ENCODE results near the gene MLPH. TPM values are rescaled to one million over a fixed set of nuclear protein-coding genes. Genes with fewer than 3 reads are reported as not detected.
"Not testable (repeated sequence)": the region's sequence is repeated elsewhere in the genome, so short reads cannot be mapped to it uniquely, and the experiment has no call there.

The MLPH gene
- total RNA-seq, 1 donor from 2014 or later, result 73.5 TPM

DNA sequence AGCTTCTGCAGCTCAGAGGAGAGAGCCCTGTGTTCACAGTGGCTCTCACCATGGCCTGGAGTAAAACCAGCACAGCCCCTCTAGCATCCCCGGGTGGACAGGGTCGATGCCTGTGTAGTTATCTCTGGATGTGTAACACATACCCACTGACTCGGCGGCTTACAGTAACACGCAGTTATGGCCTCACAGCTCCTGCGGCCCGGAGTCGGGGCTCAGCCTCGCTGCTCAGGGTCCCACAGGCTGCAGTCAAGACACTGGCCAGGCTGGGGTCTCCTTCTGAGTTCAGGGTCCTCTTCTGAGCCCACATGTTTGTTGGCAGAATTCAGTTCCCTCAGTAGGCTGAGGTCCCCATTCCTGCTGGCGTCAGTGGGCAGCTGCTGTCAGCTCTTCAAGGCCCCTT is 106.0 kb downstream of the MLPH start:
- DNase-seq, result no peak
- H3K36me3 ChIP-seq, result no peaks in the 10 kb centered on the region
- no peaks in the 10 kb centered on the region for H3K27me3 ChIP-seq (ENCODE audit: low read depth)
- no peak overlapping the region for H3K4me3 ChIP-seq
- TF ChIP-seq, protein P1, sequence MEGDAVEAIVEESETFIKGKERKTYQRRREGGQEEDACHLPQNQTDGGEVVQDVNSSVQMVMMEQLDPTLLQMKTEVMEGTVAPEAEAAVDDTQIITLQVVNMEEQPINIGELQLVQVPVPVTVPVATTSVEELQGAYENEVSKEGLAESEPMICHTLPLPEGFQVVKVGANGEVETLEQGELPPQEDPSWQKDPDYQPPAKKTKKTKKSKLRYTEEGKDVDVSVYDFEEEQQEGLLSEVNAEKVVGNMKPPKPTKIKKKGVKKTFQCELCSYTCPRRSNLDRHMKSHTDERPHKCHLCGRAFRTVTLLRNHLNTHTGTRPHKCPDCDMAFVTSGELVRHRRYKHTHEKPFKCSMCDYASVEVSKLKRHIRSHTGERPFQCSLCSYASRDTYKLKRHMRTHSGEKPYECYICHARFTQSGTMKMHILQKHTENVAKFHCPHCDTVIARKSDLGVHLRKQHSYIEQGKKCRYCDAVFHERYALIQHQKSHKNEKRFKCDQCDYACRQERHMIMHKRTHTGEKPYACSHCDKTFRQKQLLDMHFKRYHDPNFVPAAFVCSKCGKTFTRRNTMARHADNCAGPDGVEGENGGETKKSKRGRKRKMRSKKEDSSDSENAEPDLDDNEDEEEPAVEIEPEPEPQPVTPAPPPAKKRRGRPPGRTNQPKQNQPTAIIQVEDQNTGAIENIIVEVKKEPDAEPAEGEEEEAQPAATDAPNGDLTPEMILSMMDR (IDR thresholded peaks at IDR 0.05; ENCODE audit: borderline replicate concordance), result no peak
- H3K27ac ChIP-seq (replicated peaks), result no peak overlapping the region
- H3K4me1 ChIP-seq, result peaks cover 31% of the 10 kb centered on the region
- no peaks in the 10 kb centered on the region for H3K9me3 ChIP-seq (replicated peaks)
- intact Hi-C loops (cut with micrococcal nuclease), result no loop called here

DNA sequence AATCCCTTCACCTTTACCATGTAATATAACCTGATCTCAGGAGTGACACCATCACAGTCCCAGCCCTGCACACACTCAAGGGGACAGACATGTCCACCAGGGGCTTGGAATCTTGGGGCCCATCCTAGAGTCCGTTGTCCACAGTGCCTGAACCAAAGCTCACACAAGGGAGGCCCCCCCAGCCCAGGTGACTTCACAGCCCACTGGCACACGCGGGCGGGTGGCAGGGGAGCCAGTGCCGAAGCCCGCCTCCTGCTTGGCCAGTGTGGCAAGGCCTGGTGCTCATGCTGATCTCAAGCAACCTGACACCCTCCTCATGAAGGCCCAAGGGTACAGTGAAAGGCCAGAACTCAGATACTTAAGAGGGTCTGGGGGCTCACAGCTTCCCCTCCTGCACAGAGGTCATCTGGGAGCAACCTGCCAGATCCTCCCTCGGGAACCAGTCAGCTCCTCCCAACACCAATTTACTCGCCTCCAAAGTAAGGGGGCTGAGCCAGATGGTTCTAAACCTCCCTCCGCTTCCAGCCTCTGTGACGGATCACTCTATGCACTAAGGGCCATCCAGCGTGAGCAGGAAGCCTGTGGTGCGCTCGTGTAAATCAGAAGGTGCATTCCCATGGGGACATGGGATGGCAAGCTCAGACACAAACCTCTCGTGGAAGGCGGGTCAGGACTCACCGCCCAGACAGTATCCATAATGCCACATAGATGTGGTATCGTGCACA is 106.7 kb downstream of the MLPH start:
- H3K9me3 ChIP-seq (replicated peaks), result no peaks in the 10 kb centered on the region
- H3K27ac ChIP-seq (replicated peaks), result no peak overlapping the region
- H3K4me3 ChIP-seq, result no peak overlapping the region
- peaks cover 37% of the 10 kb centered on the region for H3K4me1 ChIP-seq
- TF ChIP-seq, protein P1 (IDR thresholded peaks at IDR 0.05; ENCODE audit: borderline replicate concordance), result no peak
- no peak for DNase-seq
- intact Hi-C loops (cut with micrococcal nuclease), result no loop called here
- H3K27me3 ChIP-seq (ENCODE audit: low read depth), result no peaks in the 10 kb centered on the region
- no peaks in the 10 kb centered on the region for H3K36me3 ChIP-seq

DNA sequence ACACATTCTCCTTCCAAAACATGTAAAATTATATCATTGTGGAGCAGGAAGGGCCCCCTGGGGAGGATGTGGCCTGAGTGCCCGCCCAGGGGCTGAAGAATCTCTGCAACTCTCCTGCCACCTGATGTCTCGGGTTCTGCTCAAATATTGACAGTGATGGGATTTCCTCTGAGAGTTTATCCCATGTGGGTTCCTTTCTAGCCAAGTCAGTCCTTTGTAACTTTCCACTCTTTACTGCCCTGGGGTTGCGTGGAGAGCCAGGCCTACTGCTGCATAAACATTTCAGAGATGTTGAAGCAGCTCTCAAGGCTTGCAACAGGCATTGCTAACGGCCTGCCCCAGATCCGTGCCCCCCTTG is 107.4 kb downstream of the MLPH start:
- Histone ChIP-seq H3K4me3 (no peak overlapping the region), H3K4me1 (peaks cover 44% of the 10 kb centered on the region), H3K36me3 (no peaks in the 10 kb centered on the region), H3K27ac (replicated peaks) (peak overlapping the region; percentile 83), H3K9me3 (replicated peaks) (no peaks in the 10 kb centered on the region), H3K27me3 (ENCODE audit: low read depth) (no peaks in the 10 kb centered on the region)
- intact Hi-C loops (cut with micrococcal nuclease), result no loop called here
- TF ChIP-seq, protein P1 (IDR thresholded peaks at IDR 0.05; ENCODE audit: borderline replicate concordance), result no peak
- no peak for DNase-seq

DNA sequence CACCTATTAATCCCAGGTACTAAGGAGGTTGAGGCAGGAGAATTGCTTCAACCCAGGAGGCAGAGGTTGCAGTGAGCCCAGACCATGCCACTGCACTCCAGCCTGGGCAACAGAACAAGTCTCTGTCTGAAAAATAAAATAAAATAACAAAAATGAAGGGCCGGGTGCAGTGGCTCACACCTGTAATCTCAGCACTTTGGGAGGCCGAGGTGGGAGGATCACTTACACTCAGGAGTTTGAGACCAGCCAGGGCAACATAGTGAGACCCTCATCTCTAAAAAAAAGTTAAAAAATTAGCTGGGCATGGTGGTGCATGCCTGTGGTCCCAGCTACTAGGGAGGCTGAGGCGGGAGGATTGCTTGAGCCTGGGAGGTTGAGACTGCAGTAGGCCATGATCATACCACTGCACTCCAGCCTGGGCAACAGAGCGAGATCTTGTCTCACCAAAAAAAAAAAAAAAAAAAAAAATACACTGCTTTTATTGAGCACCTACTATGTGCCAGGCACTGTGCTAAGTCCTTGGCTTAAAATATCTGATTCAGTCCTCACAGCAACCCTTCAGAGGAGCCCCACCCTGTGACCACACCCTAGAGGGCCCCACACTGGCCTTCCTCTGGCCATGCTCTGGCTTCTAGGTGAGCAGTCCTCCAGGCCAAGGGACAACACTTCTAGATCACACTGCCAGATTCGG is 108.9 kb downstream of the MLPH start:
- Histone ChIP-seq H3K27ac (replicated peaks) (peak overlapping the region; percentile 83), H3K4me1 (peaks cover 44% of the 10 kb centered on the region)
- H3K27me3 ChIP-seq (ENCODE audit: low read depth); H3K9me3 ChIP-seq (replicated peaks); intact Hi-C loops (cut with micrococcal nuclease); H3K36me3 ChIP-seq; H3K4me3 ChIP-seq; DNase-seq: not testable (repeated sequence)

DNA sequence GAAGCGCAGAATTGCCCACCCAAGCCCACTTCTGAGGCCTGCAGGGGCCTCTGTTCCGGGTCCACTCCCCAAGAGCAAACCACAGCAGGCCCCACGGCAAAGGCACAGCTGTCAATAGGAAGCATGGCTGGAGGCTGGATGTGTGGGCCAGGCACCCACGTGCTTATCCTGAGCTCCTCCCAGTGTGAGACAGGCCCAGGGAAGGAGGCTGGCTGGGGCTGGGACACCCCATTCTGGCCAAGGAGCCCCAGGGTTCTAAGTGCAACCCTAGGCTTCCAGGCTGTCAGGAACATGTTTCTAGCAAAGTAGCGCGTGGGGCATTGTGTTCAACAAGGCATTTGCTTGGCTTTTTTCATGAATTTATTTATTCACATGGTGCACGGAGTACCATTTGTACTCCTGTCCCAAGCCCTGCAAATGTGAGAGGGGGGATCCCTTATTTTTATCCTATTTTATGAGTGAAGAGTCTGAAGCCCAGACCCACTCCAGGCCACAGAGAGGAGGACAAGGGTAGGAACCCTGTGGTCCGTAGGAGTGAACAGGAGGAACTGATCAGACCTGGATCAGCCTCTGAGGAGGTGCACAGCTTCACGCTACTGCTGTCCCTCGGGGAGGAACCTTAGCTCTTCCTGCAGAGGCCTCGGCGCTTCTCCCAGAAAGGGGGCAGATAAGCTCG is 109.6 kb downstream of the MLPH start:
- H3K27ac ChIP-seq (replicated peaks), result peak overlapping the region; percentile 83
- H3K27me3 ChIP-seq (ENCODE audit: low read depth), result no peaks in the 10 kb centered on the region
- no peaks in the 10 kb centered on the region for H3K36me3 ChIP-seq
- H3K9me3 ChIP-seq (replicated peaks), result no peaks in the 10 kb centered on the region
- intact Hi-C loops (cut with micrococcal nuclease), result no loop called here
- DNase-seq, result no peak
- peaks cover 49% of the 10 kb centered on the region for H3K4me1 ChIP-seq
- TF ChIP-seq, protein P1 (IDR thresholded peaks at IDR 0.05; ENCODE audit: borderline replicate concordance), result no peak
- no peak overlapping the region for H3K4me3 ChIP-seq

Measured in left ventricle myocardium inferior (tissue), 1 donor.